Measurements from ENCODE around the gene FGF14.
"Not testable (repeated sequence)": the region's sequence is repeated elsewhere in the genome, so short reads cannot be mapped to it uniquely, and the experiment has no call there.

FGF14 gene

GRCh38 chr13:102195566-102196462 is 206.0 kb downstream of the FGF14 start:
- no peak for DNase-seq (ENCODE audit: low read depth)

- DNase-seq (ENCODE audit: low read depth): no peak
Measured at GRCh38 chr13:102192858-102193257, 209.0 kb downstream of the FGF14 start.

DNA sequence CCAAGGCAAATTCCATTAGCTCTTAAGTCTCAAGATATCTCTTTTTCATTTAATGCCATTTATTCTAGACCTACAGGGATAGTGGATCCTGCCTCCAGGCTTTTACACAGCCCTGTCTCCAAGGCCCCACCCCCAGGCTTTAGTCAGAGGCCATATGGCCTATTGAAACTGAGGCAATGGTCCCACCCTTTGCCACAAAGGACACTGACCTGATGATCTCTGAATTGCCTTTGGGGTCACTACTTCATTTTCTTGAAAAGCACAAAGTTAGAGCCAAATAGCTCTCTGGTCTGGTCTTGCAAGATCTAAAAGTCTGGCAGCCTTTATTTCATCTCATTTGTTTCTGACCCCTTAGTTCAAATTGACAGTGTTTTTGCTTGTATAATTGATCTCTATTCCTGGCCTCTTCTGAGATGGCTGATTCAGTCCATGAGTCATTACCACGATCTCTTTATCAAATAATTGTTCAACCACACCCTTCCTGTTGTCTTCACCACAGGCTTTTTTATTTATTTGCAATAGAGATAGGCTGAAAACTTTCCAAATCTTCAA is 209.8 kb downstream of the FGF14 start:
- no peak for DNase-seq (ENCODE audit: low read depth)

DNA sequence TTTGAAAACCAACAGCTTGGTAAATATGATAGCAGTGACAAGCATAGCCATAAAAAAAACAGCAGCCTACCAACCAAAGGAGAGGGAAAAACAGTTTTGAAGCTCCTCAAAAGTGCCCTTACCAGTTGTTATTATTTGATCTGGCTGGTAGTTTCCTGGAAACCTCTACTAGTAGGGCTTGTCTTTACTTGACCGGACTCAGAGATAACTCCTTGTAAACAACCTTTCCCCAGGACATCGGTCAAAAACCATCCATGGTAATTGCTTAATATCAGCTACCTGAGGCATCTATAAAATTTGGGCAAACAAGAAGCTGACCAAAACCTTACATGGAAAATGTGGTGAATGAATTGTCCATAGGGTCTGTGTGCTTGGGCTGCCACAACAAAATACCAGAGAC is 210.9 kb downstream of the FGF14 start:
- DNase-seq (ENCODE audit: low read depth): no peak

DNA sequence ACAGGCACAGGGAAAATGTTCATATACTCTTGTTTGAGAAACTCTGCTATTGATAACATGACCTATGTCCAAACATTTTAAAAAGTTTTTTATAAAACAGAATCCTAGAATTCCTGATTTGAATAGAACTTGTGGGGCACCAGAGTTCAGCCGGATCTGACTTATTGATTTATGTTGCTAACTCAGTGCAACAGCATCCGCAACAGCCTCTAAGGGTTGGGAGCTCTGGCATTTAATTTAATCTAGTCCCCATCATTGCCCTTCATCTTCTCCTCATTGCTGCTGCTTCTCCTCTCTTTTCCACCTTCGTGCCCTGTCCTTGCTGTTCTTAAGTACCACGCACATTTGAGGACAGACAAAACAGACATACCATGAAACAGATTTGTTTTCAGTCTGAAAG is 214.5 kb downstream of the FGF14 start:
- DNase-seq (ENCODE audit: low read depth): no peak

- DNase-seq (ENCODE audit: low read depth): no peak
Measured at GRCh38 chr13:102185375-102185984, 216.4 kb downstream of the FGF14 start.

GRCh38 chr13:102183509-102184182 is 218.2 kb downstream of the FGF14 start:
- no peak for DNase-seq (ENCODE audit: low read depth)

- DNase-seq (ENCODE audit: low read depth): no peak
Measured at GRCh38 chr13:102182170-102182569, 219.7 kb downstream of the FGF14 start.

GRCh38 chr13:102177431-102177830 is 224.4 kb downstream of the FGF14 start:
- no peak for DNase-seq (ENCODE audit: low read depth)

DNA sequence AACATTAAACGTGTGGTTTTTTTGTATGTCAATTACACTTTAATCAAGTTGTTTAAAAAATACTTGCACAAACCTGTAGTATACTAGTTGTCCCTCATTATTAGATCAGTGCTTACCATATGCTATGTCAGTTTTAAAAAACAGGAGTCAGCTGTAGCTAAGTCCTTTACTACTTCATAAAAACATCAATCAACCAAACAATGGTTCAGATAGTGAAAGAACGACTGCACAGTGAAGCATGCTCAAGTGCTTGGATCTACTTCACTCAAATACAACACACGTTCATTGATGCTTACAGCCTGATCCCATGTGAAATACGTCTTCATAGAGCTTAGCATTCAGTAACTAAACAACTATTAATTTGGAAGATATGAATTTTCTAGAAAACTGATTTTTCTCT is 225.0 kb downstream of the FGF14 start:
- no peak for DNase-seq (ENCODE audit: low read depth)

GRCh38 chr13:102172406-102172805 is 229.4 kb downstream of the FGF14 start:
- no peak for DNase-seq (ENCODE audit: low read depth)

- no peak for DNase-seq (ENCODE audit: low read depth)
Measured at GRCh38 chr13:102170305-102170704, 231.5 kb downstream of the FGF14 start.

GRCh38 chr13:102169471-102170015 is 232.3 kb downstream of the FGF14 start:
- DNase-seq (ENCODE audit: low read depth): no peak

DNA sequence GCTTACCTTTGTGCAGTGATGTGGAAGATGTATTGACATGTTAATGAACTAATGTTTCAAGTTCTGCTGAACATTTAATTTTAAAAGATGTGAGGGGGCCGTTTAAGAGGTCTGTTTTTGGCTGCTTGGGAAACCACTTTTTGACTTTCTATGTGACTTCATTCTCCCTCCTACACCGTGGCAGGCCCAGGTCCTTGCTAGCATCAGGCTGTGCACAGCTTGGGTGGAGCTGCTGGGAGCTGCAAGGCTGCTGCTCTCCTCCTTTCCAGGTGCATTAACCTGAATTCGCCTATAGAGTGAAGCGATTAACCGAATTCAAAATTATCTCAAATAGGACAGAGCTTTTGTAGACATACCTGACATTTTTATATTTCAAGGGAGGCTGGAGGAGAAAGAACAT is 249.1 kb downstream of the FGF14 start:
- DNase-seq (ENCODE audit: low read depth): no peak

DNA sequence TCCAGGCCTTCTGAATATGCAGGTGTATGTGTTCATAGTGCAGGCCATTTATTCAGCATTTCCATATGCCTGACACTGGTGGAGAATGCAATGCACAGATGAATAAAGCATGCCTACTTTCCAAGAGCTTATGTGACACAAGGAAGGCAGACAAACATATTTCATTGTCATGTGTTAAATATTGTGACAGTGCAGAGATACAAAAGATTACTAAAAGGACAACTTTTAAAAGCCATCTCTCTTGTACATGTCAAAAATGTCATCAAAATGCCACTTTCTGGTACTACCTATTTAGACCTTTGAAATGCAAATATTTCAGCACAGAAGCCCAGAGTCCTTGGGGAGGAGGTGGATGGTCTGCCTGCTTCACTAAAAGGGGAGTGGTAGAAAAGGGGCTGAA is 254.5 kb downstream of the FGF14 start:
- no peak for DNase-seq (ENCODE audit: low read depth)

- DNase-seq (ENCODE audit: low read depth): no peak
Measured at GRCh38 chr13:102145750-102146149, 256.1 kb downstream of the FGF14 start.

- DNase-seq (ENCODE audit: low read depth): no peak
Measured at GRCh38 chr13:102142473-102142826, 259.4 kb downstream of the FGF14 start.

GRCh38 chr13:102141625-102142472 is 260.0 kb downstream of the FGF14 start:
- no peak for DNase-seq (ENCODE audit: low read depth)

- no peak for DNase-seq (ENCODE audit: low read depth)
Measured at GRCh38 chr13:102139626-102140025, 262.2 kb downstream of the FGF14 start.

- no peak for DNase-seq (ENCODE audit: low read depth)
Measured at GRCh38 chr13:102138635-102139190, 263.1 kb downstream of the FGF14 start.

- DNase-seq (ENCODE audit: low read depth): not testable (repeated sequence)
Measured at GRCh38 chr13:102137904-102138303, 263.9 kb downstream of the FGF14 start.
